NCI-H2107 treated with DMSO at 0.1 percent for 48 hours (cell line): ENCODE data around the gene DNAH9.
A peak's percentile ranks its signal among the peaks of the same experiment; 100 is the strongest.
"Not testable (repeated sequence)": the region's sequence is repeated elsewhere in the genome, so short reads cannot be mapped to it uniquely, and the experiment has no call there.

ENCODE experiments used
- DNase-seq: peaks from one replicate; lab custom pipeline; 2025; ENCODE audit not compliant: unreplicated experiment; lab: John Stamatoyannopoulos, UW

The DNAH9 gene

DNA sequence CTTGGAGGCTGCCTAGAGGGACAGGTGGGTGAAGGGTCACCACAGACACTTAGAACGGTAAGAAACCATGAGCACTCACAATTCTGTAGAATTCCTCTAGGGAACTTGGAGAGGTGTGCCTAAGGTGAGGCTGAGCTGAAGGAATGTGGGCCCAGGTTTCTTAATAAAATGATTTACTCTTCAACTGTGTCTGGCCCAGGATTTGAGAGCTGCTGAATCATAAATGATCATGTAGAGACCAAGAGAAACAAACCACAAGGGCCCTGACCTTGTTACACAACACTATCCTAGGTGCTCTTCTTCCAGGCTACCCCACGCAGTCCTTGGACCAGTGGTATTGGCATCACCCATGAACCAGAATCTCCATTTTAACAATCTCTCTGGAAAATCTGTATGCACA, 371.3 kb downstream of the DNAH9 start:
- DNase-seq, result no peak

DNA sequence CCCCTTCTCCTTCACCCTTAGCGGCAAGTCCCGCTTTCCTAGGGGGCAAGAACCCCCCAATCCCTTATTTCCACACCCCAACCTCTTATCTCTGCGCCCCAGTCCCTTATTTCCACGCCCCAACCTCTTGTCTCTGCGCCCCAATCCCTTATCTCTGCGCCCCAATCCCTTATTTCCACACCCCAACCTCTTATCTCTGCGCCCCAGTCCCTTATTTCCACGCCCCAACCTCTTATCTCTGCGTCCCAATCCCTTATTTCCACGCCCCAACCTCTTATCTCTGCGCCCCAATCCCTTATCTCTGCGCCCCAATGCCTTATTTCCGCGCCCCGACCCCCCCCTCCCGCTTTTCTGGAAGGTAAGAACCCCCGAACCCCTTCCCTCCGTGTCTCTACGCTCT, 374.5 kb downstream of the DNAH9 start:
- not testable (repeated sequence) for DNase-seq

DNA sequence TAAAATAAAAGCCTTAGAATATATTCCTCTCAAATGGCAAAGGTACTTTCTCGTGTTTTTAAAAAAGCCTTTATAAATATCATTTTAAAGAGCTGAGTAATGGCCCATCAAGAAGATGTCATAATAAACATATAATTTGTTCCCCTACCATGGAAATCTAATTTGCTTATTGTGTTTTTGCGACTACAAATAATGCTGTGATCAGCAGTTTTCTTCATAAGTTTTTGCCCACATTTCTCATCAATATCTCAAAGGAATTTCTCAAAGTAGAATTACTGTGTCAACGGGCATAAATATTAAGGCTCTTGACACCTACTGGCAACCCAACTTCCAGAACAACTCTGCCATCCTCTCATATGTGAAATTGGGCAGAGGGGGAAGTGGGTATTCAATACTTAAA, 381.5 kb downstream of the DNAH9 start:
- no peak for DNase-seq

DNA sequence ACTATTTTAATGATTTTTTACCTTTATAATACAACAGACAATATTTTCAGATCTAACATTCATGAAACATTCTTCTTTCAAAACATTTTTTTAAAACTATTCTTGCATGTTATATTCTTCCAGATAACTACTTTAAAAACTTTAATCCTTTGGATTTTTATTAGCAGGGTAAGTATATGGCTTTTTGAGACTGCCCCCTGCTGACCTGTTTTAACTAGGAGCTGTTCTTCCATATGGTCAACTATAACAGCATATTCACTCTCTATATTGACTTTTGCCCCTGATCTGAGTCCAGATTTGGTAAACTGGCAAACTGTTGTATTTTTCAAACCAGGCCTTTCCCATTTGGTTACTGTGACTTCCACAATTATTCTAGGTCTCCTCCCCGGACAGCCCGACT, 382.5 kb downstream of the DNAH9 start:
- DNase-seq, result no peak

DNA sequence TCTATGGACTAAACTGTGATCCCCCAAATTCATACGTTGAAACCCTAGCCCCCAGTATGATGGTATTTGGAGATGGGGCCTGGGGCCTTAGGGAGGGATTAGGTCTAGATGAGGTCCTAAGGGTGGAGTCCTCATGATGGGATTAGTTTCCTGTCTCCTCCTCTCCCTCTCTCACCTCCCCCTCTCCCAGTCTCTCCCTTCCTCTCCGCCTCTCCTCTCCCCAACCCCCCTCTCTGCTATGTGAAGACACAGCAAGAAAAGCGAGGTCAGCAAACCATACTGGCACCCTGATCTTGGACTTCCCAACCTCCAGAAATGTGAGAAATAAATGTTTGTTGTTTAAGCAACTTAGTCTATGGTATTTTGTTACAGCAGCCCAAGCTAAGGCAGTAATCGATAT, 383.6 kb downstream of the DNAH9 start:
- DNase-seq, result no peak

DNA sequence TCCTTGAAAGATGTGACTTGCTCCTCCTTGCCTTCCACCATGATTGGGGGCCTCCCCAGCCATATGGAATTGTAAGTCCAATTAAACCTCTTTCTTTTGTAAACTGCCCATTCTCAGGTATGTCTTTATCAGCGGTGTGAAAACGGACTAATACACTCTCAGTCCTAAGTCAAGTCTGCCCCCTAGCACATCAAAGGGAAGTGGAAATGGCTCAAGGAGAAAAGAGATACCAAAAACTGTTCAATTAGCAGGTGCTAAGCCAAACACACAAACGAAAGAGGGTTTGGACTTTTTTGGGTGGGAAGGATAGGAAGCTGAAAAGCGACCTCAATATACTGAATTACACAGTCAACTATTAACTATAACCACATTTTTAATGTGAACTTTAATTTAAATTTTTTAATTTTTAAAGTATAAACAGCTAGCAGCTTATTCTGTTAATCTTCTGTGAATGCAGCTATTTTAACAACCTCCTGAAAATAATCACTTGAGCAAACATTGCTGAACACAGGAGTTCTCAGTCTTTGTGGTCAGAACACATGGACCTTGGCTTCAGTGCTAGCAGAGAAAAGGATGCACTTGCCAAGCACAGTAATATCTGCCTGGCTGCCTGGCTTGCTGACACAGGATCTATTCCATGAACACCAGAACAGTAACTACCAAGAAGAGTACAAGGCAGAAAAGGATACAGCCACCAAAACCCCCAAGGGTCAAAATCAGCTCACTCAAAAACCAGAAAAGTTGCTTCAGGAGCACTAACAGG, 388.1 kb downstream of the DNAH9 start:
- DNase-seq, result no peak

DNA sequence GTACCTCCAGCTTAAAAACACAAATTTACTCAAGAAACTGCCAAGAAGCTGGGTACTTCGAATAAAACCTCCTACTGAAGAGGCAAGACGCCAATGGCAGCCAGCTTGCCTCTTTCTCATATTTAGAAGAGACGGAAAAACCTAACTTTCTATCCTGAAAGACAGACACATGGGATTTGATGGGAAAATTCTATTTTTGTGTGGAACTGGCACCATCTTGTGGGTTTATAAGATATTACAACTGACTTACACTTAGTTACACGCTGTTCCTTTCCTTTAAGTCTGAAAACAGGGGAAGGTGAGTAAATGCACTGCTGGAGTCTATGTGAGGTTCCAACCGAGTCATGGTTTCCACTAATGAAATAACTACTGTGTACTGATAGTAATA, 388.7 kb downstream of the DNAH9 start:
- peak; percentile 0 for DNase-seq

DNA sequence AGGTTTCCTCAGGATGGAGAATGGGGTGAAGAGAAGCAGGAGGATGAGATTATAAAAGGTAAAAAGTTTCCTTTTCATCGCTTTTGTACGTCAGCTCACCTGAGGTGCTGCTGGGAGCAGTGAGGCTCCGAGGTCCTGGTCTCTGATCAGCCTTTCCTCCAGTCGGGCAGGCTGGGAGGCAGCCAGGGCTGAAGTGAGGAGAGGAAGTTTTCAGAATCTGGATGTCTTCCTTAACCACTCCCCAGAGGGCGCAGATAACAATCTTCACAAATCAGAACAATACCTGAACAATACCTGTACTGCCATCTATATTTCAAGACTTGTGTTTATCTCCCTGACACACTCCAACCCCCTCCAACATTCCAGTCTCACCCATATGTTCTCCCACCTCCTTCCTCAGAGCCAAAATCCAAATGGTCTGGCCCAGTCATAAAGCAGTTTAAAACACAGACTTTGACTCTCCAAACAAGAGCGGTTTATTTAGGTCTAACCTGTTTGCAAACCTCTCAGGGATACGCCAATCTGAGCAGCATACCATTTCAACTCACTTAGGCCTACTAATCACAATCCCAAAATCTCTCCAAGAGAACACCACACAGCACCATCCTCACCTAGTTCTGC, 392.2 kb downstream of the DNAH9 start:
- no peak for DNase-seq

DNA sequence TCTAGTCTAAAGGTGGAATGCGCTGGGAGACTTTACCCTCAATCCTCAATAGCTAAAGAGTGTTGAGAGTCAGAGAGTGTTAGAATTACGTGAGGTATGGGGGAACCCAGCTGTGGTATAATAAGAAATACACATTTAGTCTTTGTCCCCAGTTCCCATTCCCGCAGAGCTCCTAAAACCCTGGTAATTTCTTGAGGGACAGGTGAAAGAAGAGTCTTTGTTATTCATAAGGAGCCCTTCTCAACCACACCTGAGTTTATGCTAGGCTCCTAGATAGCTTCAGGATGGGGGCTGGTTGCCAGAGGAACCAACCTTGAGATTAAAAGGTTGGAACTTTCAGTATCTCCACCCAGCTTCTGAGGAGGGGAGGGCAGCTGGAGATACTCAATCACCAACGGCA, 393.2 kb downstream of the DNAH9 start:
- DNase-seq, result no peak

- DNase-seq, result no peak
These were observed 398.5 kb downstream of the DNAH9 start for GRCh38 chr17:11996722-11997146.

DNA sequence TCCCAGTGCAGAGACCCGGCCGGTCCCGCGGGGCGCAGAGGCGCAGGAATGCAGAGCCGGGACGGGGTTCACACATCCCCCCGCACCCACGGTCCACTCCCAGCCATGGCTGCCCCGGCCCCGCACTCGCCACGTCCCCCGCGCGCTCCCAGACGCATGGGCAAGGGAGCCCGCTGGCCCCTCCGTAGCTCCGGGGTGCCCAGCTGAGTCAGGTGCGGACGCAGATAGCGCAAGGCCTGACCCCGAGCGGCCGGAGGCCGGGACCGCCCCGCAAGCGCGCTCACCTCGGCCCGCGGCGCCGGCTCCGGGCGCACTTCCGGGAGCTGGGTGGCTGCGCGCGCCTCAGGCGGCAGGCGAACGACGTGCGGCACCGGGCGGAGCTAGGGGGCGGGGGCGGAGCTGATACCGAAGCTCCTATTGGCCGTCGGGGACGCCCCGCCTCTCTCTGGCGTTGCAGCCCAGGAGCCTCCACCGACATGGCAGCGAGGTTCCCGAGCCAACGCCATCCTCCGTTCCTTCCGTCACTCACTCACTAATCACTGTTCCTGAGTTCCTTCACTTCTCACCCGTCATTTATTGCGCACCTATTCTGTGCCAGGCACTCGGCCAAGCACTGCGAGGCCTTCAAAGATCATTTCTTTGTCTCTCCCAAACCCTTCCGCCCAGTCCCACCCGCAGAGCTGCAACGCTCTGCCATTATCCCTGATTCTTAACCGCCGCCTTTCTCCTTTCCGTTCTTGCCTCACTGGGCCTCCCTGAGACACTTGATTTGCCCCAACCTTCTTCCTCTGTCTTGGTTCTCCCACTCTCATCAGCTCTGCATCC, 399.1 kb downstream of the DNAH9 start, which contains the start of gene ZNF18:
TSS of gene ZNF18 (minus strand) at position 329 of the 825 bp plus-strand sequence. CDS start 4,646 bp downstream, outside the sequence.
- DNase-seq, result peak; percentile 51

- DNase-seq, result no peak
These were observed 399.6 kb downstream of the DNAH9 start for GRCh38 chr17:11997972-11998233.

DNA sequence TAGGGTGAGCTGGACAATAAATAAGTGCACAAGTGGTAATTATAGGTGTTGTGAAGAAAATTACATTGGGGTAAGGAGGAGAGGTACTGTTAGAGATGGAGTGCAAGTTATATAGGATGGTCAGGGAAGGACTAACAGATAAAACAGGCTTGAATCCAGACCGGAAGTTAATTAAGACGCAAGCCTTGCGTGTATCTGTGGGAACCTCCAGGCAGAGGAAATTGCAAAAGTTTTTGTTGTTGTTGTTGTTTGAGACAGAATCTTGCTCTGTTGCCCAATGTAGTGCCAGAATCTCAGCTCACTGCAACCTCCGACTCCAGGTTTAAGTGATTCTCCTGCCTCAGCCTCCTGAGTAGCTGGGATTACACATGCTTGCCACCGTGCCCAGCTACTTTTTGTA, 401.4 kb downstream of the DNAH9 start:
- no peak for DNase-seq

DNA sequence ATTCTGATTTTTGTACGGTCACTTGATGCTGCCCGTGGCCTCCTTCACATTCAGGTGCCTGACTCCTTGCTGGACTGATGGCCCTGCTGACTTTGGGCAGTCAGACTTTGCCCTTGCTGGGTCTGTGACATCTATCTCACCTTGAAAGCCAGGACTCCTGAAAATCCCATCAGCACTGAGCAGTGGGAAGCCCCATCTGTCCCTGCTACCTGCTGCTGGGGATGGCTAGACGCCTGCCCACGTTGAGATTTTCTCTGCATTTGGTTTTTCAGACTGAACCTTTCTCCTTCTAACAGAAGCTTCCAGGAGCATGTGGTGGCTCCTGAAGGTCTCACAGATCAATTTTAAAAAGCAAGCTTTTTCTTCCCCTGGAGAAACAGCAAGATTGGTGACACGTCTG, 409.2 kb downstream of the DNAH9 start:
- no peak for DNase-seq
